MM.1S (cell line): Measurements from ENCODE around the gene YAF2.

Experiments used
- DNase-seq: peaks from one replicate; pipeline ENCODE4 v3.0.0-alpha.2; 2015
- H2AFZ ChIP-seq: fragments of 300-600 bp; sonication (generic); 2 replicates; pipeline ENCODE4 v1.6.0; 2016; ENCODE audit warnings: antibody characterized with exemption, low read length
- H3F3A ChIP-seq: fragments of 300-600 bp; sonication (generic); 2 replicates; pipeline ENCODE4 v1.6.1; 2016; ENCODE audit warnings: mild to moderate bottlenecking, antibody characterized with exemption, low read length, moderate library complexity, mixed read lengths; ENCODE audit not compliant: insufficient read depth
- H3K27ac ChIP-seq: fragments of 300-600 bp; sonication (generic); 2 replicates; pipeline ENCODE4 v1.5.1; 2016; ENCODE audit warnings: mild to moderate bottlenecking, low read length
- H3K27me3 ChIP-seq: fragments of 300-600 bp; sonication (generic); replicated peaks from 2 replicates; pipeline ENCODE4 v1.6.0; 2016; ENCODE audit warnings: low read length; ENCODE audit not compliant: insufficient read depth
- H3K36me3 ChIP-seq: fragments of 300-600 bp; sonication (generic); replicated peaks from 2 replicates; pipeline ENCODE4 v1.6.1; 2016; ENCODE audit warnings: mild to moderate bottlenecking, low read length, mixed read lengths; ENCODE audit not compliant: insufficient read depth
- H3K4me1 ChIP-seq: fragments of 300-600 bp; sonication (generic); 2 replicates; pipeline ENCODE4 v1.6.1; 2016; ENCODE audit warnings: low read length, mixed read lengths
- H3K4me2 ChIP-seq: fragments of 300-600 bp; sonication (generic); 2 replicates; pipeline ENCODE4 v1.6.0; 2016; ENCODE audit warnings: low read depth, low read length
- H3K4me3 ChIP-seq: fragments of 300-600 bp; sonication (generic); 2 replicates; pipeline ENCODE4 v1.5.1; 2016; ENCODE audit warnings: low read length, mixed read lengths
- H3K79me2 ChIP-seq: fragments of 300-600 bp; sonication (generic); 2 replicates; pipeline ENCODE4 v1.6.1; 2016; ENCODE audit warnings: mixed run types, low read length, mixed read lengths
- H3K9ac ChIP-seq: fragments of 300-600 bp; sonication (generic); 2 replicates; pipeline ENCODE4 v1.6.1; 2016; ENCODE audit warnings: low read length, mixed read lengths
- H3K9me2 ChIP-seq: fragments of 300-600 bp; sonication (generic); replicated peaks from 2 replicates; pipeline ENCODE4 v1.6.1; 2016; ENCODE audit warnings: mild to moderate bottlenecking, low read length, mixed read lengths; ENCODE audit not compliant: insufficient read depth
- H3K9me3 ChIP-seq: fragments of 300-600 bp; sonication (generic); replicated peaks from 2 replicates; pipeline ENCODE4 v1.6.1; 2016; ENCODE audit warnings: mild to moderate bottlenecking, low read length, mixed read lengths; ENCODE audit not compliant: insufficient read depth
- H4K20me1 ChIP-seq: fragments of 300-600 bp; sonication (generic); 2 replicates; pipeline ENCODE4 v1.6.1; 2016; ENCODE audit warnings: mild to moderate bottlenecking, low read length, moderate library complexity, mixed read lengths; ENCODE audit not compliant: insufficient read depth
- EZH2 ChIP-seq: fragments of 300-600 bp; sonication (generic); optimal IDR thresholded peaks from 2 replicates; pipeline ENCODE3; 2017; ENCODE audit warnings: low read depth, mild to moderate bottlenecking, antibody characterized with exemption, low read length, mixed read lengths
- EZH2phosphoT487 ChIP-seq: fragments of 300-600 bp; sonication (generic); IDR thresholded peaks from 2 replicates; pipeline ENCODE4 v1.6.1; 2018; ENCODE audit warnings: antibody characterized with exemption, low read length
- TF ChIP-seq, protein P1 (sequence below): fragments of 300-600 bp; sonication (generic); IDR thresholded peaks from 2 replicates; pipeline ENCODE4 v1.5.1; 2016; ENCODE audit warnings: antibody characterized with exemption, low read length, mixed read lengths

The YAF2 gene

DNA sequence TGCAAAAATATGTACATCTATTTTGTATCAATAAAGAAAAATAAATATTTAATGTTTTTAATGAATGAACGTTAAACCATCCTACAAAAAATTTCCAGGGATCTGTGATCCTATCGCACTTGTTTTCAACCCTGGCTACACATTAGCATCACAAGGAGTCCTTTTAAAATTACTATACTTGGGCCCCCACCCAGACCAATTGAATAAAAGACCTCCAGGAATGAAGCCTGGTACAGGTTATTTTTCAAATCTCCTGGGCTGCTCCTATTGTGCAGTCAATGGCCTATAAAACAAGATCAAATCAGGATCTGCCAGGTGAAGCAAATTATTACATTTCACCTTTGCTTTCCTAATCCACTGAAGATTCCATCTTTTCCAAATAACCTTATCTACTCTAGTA, 59.9 kb downstream of the YAF2 start:
- no peaks in the 10 kb centered on the region for H3K36me3 ChIP-seq
- H3K9ac ChIP-seq: no peak overlapping the region
- no peaks in the 10 kb centered on the region for H3K27me3 ChIP-seq
- no peak for DNase-seq
- no peaks in the 10 kb centered on the region for H3K9me3 ChIP-seq
- H3K79me2 ChIP-seq: peaks cover 4% of the 10 kb centered on the region; the same call in 1 of the 2 replicates
- TF ChIP-seq, protein P1, sequence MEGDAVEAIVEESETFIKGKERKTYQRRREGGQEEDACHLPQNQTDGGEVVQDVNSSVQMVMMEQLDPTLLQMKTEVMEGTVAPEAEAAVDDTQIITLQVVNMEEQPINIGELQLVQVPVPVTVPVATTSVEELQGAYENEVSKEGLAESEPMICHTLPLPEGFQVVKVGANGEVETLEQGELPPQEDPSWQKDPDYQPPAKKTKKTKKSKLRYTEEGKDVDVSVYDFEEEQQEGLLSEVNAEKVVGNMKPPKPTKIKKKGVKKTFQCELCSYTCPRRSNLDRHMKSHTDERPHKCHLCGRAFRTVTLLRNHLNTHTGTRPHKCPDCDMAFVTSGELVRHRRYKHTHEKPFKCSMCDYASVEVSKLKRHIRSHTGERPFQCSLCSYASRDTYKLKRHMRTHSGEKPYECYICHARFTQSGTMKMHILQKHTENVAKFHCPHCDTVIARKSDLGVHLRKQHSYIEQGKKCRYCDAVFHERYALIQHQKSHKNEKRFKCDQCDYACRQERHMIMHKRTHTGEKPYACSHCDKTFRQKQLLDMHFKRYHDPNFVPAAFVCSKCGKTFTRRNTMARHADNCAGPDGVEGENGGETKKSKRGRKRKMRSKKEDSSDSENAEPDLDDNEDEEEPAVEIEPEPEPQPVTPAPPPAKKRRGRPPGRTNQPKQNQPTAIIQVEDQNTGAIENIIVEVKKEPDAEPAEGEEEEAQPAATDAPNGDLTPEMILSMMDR: no peak
- no peak for TF ChIP-seq EZH2phosphoT487
- TF ChIP-seq EZH2: no peak
- no peaks in the 10 kb centered on the region for H3K9me2 ChIP-seq
- no peaks in the 10 kb centered on the region for H4K20me1 ChIP-seq
- no peaks in the 10 kb centered on the region for H3K4me1 ChIP-seq
- H2AFZ ChIP-seq: no peak overlapping the region
- H3K4me3 ChIP-seq: no peak overlapping the region
- H3K4me2 ChIP-seq: no peak overlapping the region
- H3F3A ChIP-seq: no peaks in the 10 kb centered on the region
- H3K27ac ChIP-seq: no peak overlapping the region

DNA sequence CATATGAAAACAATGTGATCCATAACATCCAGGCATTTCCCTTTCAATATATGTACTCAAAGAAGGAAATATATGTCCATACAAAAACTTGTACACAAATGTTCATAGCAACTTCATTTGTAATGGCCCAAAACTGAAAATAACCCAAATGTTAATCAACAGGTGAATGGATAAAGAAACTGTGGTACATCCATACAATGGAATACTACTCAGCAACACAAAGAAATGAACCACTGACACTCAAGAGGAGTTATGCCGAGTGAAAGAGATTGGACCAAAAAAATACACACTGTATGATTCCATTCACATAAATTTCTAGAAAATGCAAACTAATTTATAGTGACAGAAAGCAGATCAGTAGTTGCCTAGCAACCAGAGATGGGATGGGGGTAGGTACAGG, 63.1 kb downstream of the YAF2 start:
- DNase-seq: no peak
- Histone ChIP-seq H3K9me3 (no peaks in the 10 kb centered on the region), H3K9me2 (no peaks in the 10 kb centered on the region), H3K79me2 (peaks cover 4% of the 10 kb centered on the region; the same call in 1 of the 2 replicates), H4K20me1 (no peaks in the 10 kb centered on the region), H3F3A (no peaks in the 10 kb centered on the region), H3K27ac (no peak overlapping the region), H3K27me3 (no peaks in the 10 kb centered on the region), H3K36me3 (no peaks in the 10 kb centered on the region), H2AFZ (no peak overlapping the region), H3K9ac (no peak overlapping the region), H3K4me2 (no peak overlapping the region), H3K4me3 (no peak overlapping the region), H3K4me1 (no peaks in the 10 kb centered on the region)
- TF ChIP-seq EZH2 (no peak), EZH2phosphoT487 (no peak)
- TF ChIP-seq, protein P1: no peak

DNA sequence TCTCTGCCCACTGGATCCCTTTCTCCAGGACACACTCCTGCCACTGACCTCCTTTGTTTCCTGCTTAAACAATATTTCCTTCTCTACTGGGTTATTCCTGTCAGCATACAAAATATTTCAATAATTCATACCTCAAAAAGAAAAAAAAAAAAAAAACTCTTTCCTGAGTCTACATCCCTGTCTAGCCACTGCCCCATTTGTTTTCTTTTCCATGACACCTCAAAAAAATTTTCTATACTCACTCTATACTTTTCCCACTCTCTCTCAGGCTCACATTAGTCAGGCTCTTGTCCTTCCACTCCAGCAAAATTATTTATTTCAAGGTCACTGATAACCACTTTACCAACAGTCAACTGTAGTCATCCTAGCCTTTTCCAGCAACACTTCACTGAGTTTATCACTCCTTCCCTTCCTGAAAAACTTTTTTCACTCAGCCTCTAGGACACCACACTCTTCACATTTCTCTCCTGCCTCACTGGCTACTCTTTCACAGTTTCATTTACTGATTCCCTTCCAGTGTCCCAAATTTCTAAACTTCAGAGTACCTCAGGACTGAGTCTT, 64.0 kb downstream of the YAF2 start:
- Histone ChIP-seq H2AFZ (no peak overlapping the region), H3K9me3 (no peaks in the 10 kb centered on the region), H3F3A (no peaks in the 10 kb centered on the region), H3K27ac (no peak overlapping the region), H3K9me2 (no peaks in the 10 kb centered on the region), H3K9ac (no peak overlapping the region), H3K27me3 (no peaks in the 10 kb centered on the region), H3K36me3 (no peaks in the 10 kb centered on the region), H3K4me1 (no peaks in the 10 kb centered on the region), H3K4me3 (no peak overlapping the region), H3K79me2 (peaks cover 4% of the 10 kb centered on the region; the same call in 1 of the 2 replicates), H3K4me2 (no peak overlapping the region), H4K20me1 (no peaks in the 10 kb centered on the region)
- DNase-seq: no peak
- TF ChIP-seq EZH2phosphoT487 (no peak), EZH2 (no peak)
- TF ChIP-seq, protein P1: no peak
